Uterus (tissue), 4 donors: ENCODE results near the gene RIN2. TPM values are rescaled to one million over a fixed set of nuclear protein-coding genes. Genes with fewer than 3 reads are reported as not detected.
"Not testable (repeated sequence)": the region's sequence is repeated elsewhere in the genome, so short reads cannot be mapped to it uniquely, and the experiment has no call there.

ENCODE experiments used
- DNase-seq, 2 donors: peaks; one replicate each; pipeline ENCODE4 v3.0.0-alpha.2; 2019 to 2020
- H3K27ac ChIP-seq, 2 donors: fragments of 200-600 bp; sonication (generic); 1 replicate in 1 of 2; 2 replicates in 1 of 2; pipeline ENCODE4 v1.5.1; 2016 to 2018
- H3K27me3 ChIP-seq, 2 donors: fragments of 200-600 bp; sonication (generic); one replicate each; pipeline ENCODE4 v1.5.1; 2018 to 2019; ENCODE audit warnings: control low read depth in 1 of 2
- H3K36me3 ChIP-seq, 2 donors: fragments of 200-600 bp; sonication (generic); one replicate each; pipeline ENCODE4 v1.5.1; 2019; ENCODE audit warnings: control low read depth in 1 of 2
- H3K4me1 ChIP-seq, 2 donors: fragments of 200-600 bp; sonication (generic); one replicate each; pipeline ENCODE4 v1.5.1; 2018 to 2019; ENCODE audit warnings: control low read depth in 1 of 2
- H3K4me3 ChIP-seq, 2 donors: fragments of 200-600 bp; sonication (generic); 1 replicate in 1 of 2; 2 replicates in 1 of 2; pipeline ENCODE4 v1.5.1; 2018 to 2019; ENCODE audit warnings: mild to moderate bottlenecking in 1 of 2
- H3K9me3 ChIP-seq, 2 donors: fragments of 200-600 bp; sonication (generic); one replicate each; pipeline ENCODE4 v1.5.1; 2019; ENCODE audit warnings: control low read depth in 1 of 2
- POLR2A ChIP-seq, 2 donors: fragments of 450-650 bp; IDR thresholded peaks; one replicate each; pipeline ENCODE4 v1.6.1; 2016; ENCODE audit warnings: antibody characterized with exemption in 2 of 2, mild to moderate bottlenecking in 1 of 2, moderate library complexity in 1 of 2
- intact Hi-C: fragments of 100-400 bp; cut with DNase I; formaldehyde crosslinking; loops from one replicate; pipeline ENCODE4 v1.15.1; 2023; ENCODE audit warnings: low total_unique reads
- total RNA-seq, 4 donors: library from RNA; depleted of rRNA in 3 of 4; stranded (reverse); fragments of >200 nt in 3 of 4; gene quantifications; one replicate each; pipeline versions ENCODE4 v1.1.0 to v1.2.4, GENCODE V29; 2014 to 2023
- TF ChIP-seq, protein P1 (sequence below), 4 experiments: fragments of 200-600 bp in 2 of 4; fragments of 450-650 bp in 2 of 4; sonication (generic) in 2 of 4; IDR thresholded peaks; one replicate each; pipeline ENCODE4 v1.5.1; 2016 to 2019; ENCODE audit warnings: antibody characterized with exemption in 4 of 4, mild to moderate bottlenecking in 2 of 4, moderate library complexity in 1 of 4
- donor health status: DM: yes; HTN: yes; CAD: no.

Gene RIN2
- total RNA-seq, 4 donors from 2014 or later, result 29.7 to 77.5 (median 59.6) TPM

- Histone ChIP-seq H3K27me3 (no peaks in the 10 kb centered on the region), H3K27ac (no peak overlapping the region), H3K4me3 (no peak overlapping the region), H3K4me1 (no peaks in the 10 kb centered on the region), H3K9me3 (no peaks in the 10 kb centered on the region), H3K36me3 (no peaks in the 10 kb centered on the region)
- DNase-seq, result no peak
- TF ChIP-seq, protein P1, sequence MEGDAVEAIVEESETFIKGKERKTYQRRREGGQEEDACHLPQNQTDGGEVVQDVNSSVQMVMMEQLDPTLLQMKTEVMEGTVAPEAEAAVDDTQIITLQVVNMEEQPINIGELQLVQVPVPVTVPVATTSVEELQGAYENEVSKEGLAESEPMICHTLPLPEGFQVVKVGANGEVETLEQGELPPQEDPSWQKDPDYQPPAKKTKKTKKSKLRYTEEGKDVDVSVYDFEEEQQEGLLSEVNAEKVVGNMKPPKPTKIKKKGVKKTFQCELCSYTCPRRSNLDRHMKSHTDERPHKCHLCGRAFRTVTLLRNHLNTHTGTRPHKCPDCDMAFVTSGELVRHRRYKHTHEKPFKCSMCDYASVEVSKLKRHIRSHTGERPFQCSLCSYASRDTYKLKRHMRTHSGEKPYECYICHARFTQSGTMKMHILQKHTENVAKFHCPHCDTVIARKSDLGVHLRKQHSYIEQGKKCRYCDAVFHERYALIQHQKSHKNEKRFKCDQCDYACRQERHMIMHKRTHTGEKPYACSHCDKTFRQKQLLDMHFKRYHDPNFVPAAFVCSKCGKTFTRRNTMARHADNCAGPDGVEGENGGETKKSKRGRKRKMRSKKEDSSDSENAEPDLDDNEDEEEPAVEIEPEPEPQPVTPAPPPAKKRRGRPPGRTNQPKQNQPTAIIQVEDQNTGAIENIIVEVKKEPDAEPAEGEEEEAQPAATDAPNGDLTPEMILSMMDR (IDR thresholded peaks at IDR 0.05), result no peak
- no peak for TF ChIP-seq POLR2A (IDR thresholded peaks at IDR 0.05)
- intact Hi-C loops, result no loop called here
Measured at GRCh38 chr20:19794941-19795340, 36.9 kb downstream of the RIN2 start.

DNA sequence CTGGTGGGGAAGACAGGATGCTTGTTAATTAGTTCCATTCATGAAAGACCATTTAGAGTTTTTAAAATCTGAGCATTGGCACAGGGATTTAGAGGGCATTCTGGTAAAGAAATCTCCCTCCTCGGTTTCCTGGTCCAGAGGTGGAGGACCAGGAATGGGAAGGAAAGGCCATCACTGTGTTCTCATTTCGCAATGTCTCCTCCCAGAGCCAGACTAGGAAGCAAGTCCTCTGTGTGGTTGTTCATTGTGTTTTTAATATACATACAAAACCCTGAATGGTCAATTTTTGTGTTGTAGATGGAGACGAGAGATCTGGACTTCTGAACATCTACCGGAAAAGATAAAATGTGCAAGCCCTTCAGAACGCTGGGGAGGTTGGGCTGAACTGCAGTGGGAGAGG lies 41.3 kb downstream of the RIN2 start:
- TF ChIP-seq, protein P1 (IDR thresholded peaks at IDR 0.05), result no peak
- no peak for TF ChIP-seq POLR2A (IDR thresholded peaks at IDR 0.05)
- Histone ChIP-seq H3K27me3 (no peaks in the 10 kb centered on the region), H3K4me1 (no peaks in the 10 kb centered on the region), H3K27ac (no peak overlapping the region), H3K9me3 (no peaks in the 10 kb centered on the region), H3K36me3 (no peaks in the 10 kb centered on the region), H3K4me3 (no peak overlapping the region)
- no peak for DNase-seq
- intact Hi-C loops, result no loop called here

GRCh38 chr20:19802099-19802491 lies 44.0 kb downstream of the RIN2 start:
- intact Hi-C loops, result no loop called here
- TF ChIP-seq, protein P1 (IDR thresholded peaks at IDR 0.05), result no peak
- no peak for TF ChIP-seq POLR2A (IDR thresholded peaks at IDR 0.05)
- H3K27ac ChIP-seq, result no peak overlapping the region
- no peak for DNase-seq
- no peak overlapping the region for H3K4me3 ChIP-seq
- no peaks in the 10 kb centered on the region for H3K36me3 ChIP-seq
- no peaks in the 10 kb centered on the region for H3K4me1 ChIP-seq
- H3K9me3 ChIP-seq, result no peaks in the 10 kb centered on the region
- H3K27me3 ChIP-seq, result no peaks in the 10 kb centered on the region

- Histone ChIP-seq H3K9me3 (no peaks in the 10 kb centered on the region), H3K4me3 (no peak overlapping the region), H3K27ac (no peak overlapping the region), H3K36me3 (no peaks in the 10 kb centered on the region), H3K27me3 (no peaks in the 10 kb centered on the region), H3K4me1 (no peaks in the 10 kb centered on the region)
- no peak for TF ChIP-seq POLR2A (IDR thresholded peaks at IDR 0.05)
- TF ChIP-seq, protein P1 (IDR thresholded peaks at IDR 0.05), result peak in 3 of 4 experiments; percentile 6 to 31 (median 22)
- DNase-seq, result no peak
- intact Hi-C loops, result no loop called here
Measured at GRCh38 chr20:19802492-19803158, 44.6 kb downstream of the RIN2 start.

GRCh38 chr20:19806276-19806675 lies 48.2 kb downstream of the RIN2 start:
- H3K4me1 ChIP-seq, H3K9me3 ChIP-seq, H3K4me3 ChIP-seq, H3K36me3 ChIP-seq, intact Hi-C loops, H3K27me3 ChIP-seq, DNase-seq: not testable (repeated sequence)
- peak overlapping the region; percentile 38 to 51 for H3K27ac ChIP-seq

DNA sequence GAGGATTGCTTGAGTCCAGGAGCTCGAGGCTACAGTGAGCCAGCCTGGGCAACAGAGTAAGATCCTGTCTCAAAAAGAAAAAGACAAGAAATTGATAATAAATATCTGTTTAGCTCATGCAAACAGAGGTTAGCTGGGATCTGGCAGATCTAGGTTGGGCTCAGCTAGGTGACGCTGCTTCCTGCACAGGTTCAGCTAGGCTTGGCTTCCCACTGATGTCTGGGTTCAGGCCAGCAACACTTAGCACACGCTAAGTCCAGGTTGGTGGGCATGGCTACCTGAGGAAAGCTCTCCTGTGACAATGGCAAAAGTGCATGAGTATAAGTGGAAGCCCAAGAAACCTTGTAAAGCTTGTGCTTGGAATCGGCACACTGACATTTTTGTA lies 48.7 kb downstream of the RIN2 start:
- TF ChIP-seq POLR2A (IDR thresholded peaks at IDR 0.05), result no peak
- TF ChIP-seq, protein P1 (IDR thresholded peaks at IDR 0.05), result no peak
- no peak overlapping the region for H3K4me3 ChIP-seq
- H3K4me1 ChIP-seq, result no peaks in the 10 kb centered on the region
- H3K36me3 ChIP-seq, result no peaks in the 10 kb centered on the region
- H3K9me3 ChIP-seq, result no peaks in the 10 kb centered on the region
- intact Hi-C loops, result no loop called here
- H3K27me3 ChIP-seq, result no peaks in the 10 kb centered on the region
- DNase-seq, result no peak
- H3K27ac ChIP-seq, result peak overlapping the region; percentile 38 to 51
